GM21528 (cell line): Measurements from ENCODE around the gene HNRNPCL1.
"Not testable (repeated sequence)": the region's sequence is repeated elsewhere in the genome, so short reads cannot be mapped to it uniquely, and the experiment has no call there.

Source experiments
- ATAC-seq: cut with Tn5 transposase; IDR thresholded peaks from one replicate; pipeline ENCODE4 v1.9.1; 2021; ENCODE audit warnings: mild to moderate bottlenecking, moderate library complexity; ENCODE audit not compliant: unreplicated experiment, low FRiP score

The HNRNPCL1 gene

GRCh38 chr1:12848620-12849019 is at the start of gene HNRNPCL1:
Gene HNRNPCL1, minus strand, starts transcription at chr1:12848720. Its CDS starts 431 bp downstream, at chr1:12848289.
- not testable (repeated sequence) for ATAC-seq

- ATAC-seq = not testable (repeated sequence)
Measured at GRCh38 chr1:12898170-12898569, 49.6 kb upstream of the HNRNPCL1 start, which contains the start of gene PRAMEF10. Gene PRAMEF10, minus strand, starts transcription at chr1:12898270. Its CDS starts 2,423 bp downstream, at chr1:12895847.

GRCh38 chr1:12886101-12886500 is 37.6 kb upstream of the HNRNPCL1 start, which contains the start of gene PRAMEF4:
Gene PRAMEF4, minus strand, starts transcription at chr1:12886201. Its CDS starts 2,807 bp downstream, at chr1:12883394.
- ATAC-seq = not testable (repeated sequence)

GRCh38 chr1:12878453-12878852 is 29.9 kb upstream of the HNRNPCL1 start:
- not testable (repeated sequence) for ATAC-seq

GRCh38 chr1:12863131-12863880 is 14.8 kb upstream of the HNRNPCL1 start:
- ATAC-seq = not testable (repeated sequence)

GRCh38 chr1:12856786-12857185 is 8.3 kb upstream of the HNRNPCL1 start, which contains the start of gene PRAMEF2:
Gene PRAMEF2, plus strand, starts transcription at chr1:12857086. Its CDS starts 1,924 bp downstream, at chr1:12859010.
- ATAC-seq = not testable (repeated sequence)

GRCh38 chr1:12851779-12852178 is 3.3 kb upstream of the HNRNPCL1 start:
- no peak for ATAC-seq

GRCh38 chr1:12833251-12833650 is 15.3 kb downstream of the HNRNPCL1 start:
- not testable (repeated sequence) for ATAC-seq

- not testable (repeated sequence) for ATAC-seq
Measured at GRCh38 chr1:12831310-12831709, 17.2 kb downstream of the HNRNPCL1 start, which contains the start of gene PRAMEF11. Gene PRAMEF11, minus strand, starts transcription at chr1:12831410. Its CDS starts 2,621 bp downstream, at chr1:12828789.

GRCh38 chr1:12819061-12819460 is 29.5 kb downstream of the HNRNPCL1 start:
- not testable (repeated sequence) for ATAC-seq

GRCh38 chr1:12811409-12811784 is 37.1 kb downstream of the HNRNPCL1 start:
- no peak for ATAC-seq

GRCh38 chr1:12810691-12811408 is 37.7 kb downstream of the HNRNPCL1 start:
- ATAC-seq = no peak

GRCh38 chr1:12809933-12810332 is 38.6 kb downstream of the HNRNPCL1 start:
- no peak for ATAC-seq

- no peak for ATAC-seq
Measured at GRCh38 chr1:12799730-12800129, 48.8 kb downstream of the HNRNPCL1 start.

GRCh38 chr1:12798911-12799310 is 49.6 kb downstream of the HNRNPCL1 start:
- ATAC-seq = no peak
